HCT116 (cell line): Measurements from ENCODE around the gene AHCTF1. TPM values are rescaled to one million over a fixed set of nuclear protein-coding genes. Genes with fewer than 3 reads are reported as not detected.

Experiments used
- ATAC-seq: fragments of 200-7000 bp; cut with Tn5 transposase; 2 replicates; pipeline ENCODE4 v1.9.1; 2020; ENCODE audit warnings: mild to moderate bottlenecking, moderate library complexity
- BruUV-seq: library from RNA; stranded (reverse); fragments of 400-500 nt; replicated peaks from 2 replicates; lab custom pipeline; 2021; lab: Mats Ljungman, UMichigan
- CTCF ChIA-PET: fragments of 300-600 bp; sonication (Branson Sonifier 250); formaldehyde crosslinking; loops from one replicate; lab custom pipeline; 2021; ENCODE audit warnings: antibody characterized with exemption; lab: Charles Lee
- POLR2A ChIA-PET: fragments of 300-600, 350-600 bp; sonication (Branson Sonifier 250); formaldehyde crosslinking; loops from one replicate; lab custom pipeline; 2021; ENCODE audit warnings: antibody characterized with exemption; lab: Charles Lee
- RAD21 ChIA-PET, 2 experiments: fragments of 300-600 bp; sonication (Branson Sonifier 250); formaldehyde crosslinking; loops; one replicate each; lab custom pipeline; 2023; ENCODE audit warnings: low total read pairs in 2 of 2; ENCODE audit not compliant: uncharacterized antibody in 2 of 2, unreplicated experiment in 2 of 2, low non-redundant PET in 1 of 2; lab: Charles Lee
- DNase-seq: peaks from one replicate; pipeline ENCODE4 v3.0.0-alpha.2; 2010; ENCODE audit warnings: low read depth, low spot score
- H2AFZ ChIP-seq: fragments of 200-600 bp; shearing (Covaris generic), sonication (generic); 2 replicates; pipeline ENCODE4 v1.6.1; 2017; ENCODE audit warnings: low read depth, mixed run types, mixed read lengths, antibody characterized with exemption, low read length; ENCODE audit not compliant: poor library complexity, severe bottlenecking
- H3K27ac ChIP-seq: 2 replicates; pipeline ENCODE4 v1.5.1; 2012; ENCODE audit warnings: low read depth, low read length
- H3K27me3 ChIP-seq: fragments of 200-600 bp; sonication (generic); 2 replicates; pipeline ENCODE4 v1.6.1; 2016; ENCODE audit warnings: mixed run types, low read length, mixed read lengths; ENCODE audit not compliant: insufficient read depth
- H3K36me3 ChIP-seq, 2 experiments: fragments of 200-500 bp in 1 of 2; fragments of 200-600 bp in 1 of 2; sonication (Bioruptor generic) in 1 of 2; sonication (generic) in 1 of 2; 2 replicates each; pipeline versions ENCODE4 v1.5.1 to v1.6.1; 2014 to 2016; ENCODE audit warnings: low read length in 2 of 2, inconsistent platforms in 1 of 2, mixed read lengths in 1 of 2, mixed run types in 1 of 2; ENCODE audit not compliant: insufficient read depth in 2 of 2, control insufficient read depth in 1 of 2
- H3K4me1 ChIP-seq, 2 experiments: fragments of 200-600 bp in 1 of 2; sonication (generic) in 1 of 2; 2 replicates each; pipeline versions ENCODE4 v1.5.1 to v1.6.1; 2012 to 2017; ENCODE audit warnings: low read length in 2 of 2, inconsistent platforms in 1 of 2, mild to moderate bottlenecking in 1 of 2, mixed read lengths in 1 of 2, mixed run types in 1 of 2, moderate library complexity in 1 of 2; ENCODE audit not compliant: insufficient read depth in 2 of 2, control insufficient read depth in 1 of 2
- H3K4me2 ChIP-seq: fragments of 200-600 bp; sonication (generic); 2 replicates; pipeline ENCODE4 v1.6.1; 2017; ENCODE audit warnings: mixed run types, low read length, mixed read lengths
- H3K4me3 ChIP-seq, 2 experiments: fragments of 200-600 bp in 1 of 2; sonication (generic) in 1 of 2; replicated peaks in 1 of 2; 2 replicates each; pipeline ENCODE4 v1.5.1; 2011 to 2016; ENCODE audit warnings: low read length in 2 of 2, control low read depth in 1 of 2, low read depth in 1 of 2, mild to moderate bottlenecking in 1 of 2, mixed read lengths in 1 of 2, mixed run types in 1 of 2
- H3K79me2 ChIP-seq: fragments of 200-600 bp; sonication (generic); 2 replicates; pipeline ENCODE4 v1.6.1; 2017; ENCODE audit warnings: mild to moderate bottlenecking, mixed run types, low read length, moderate library complexity, mixed read lengths; ENCODE audit not compliant: insufficient read depth
- H3K9ac ChIP-seq: fragments of 200-600 bp; sonication (generic); 2 replicates; pipeline ENCODE4 v1.6.1; 2016; ENCODE audit warnings: low read length, mixed read lengths
- H3K9me2 ChIP-seq: fragments of 200-600 bp; sonication (generic), shearing (Covaris generic); 2 replicates; pipeline ENCODE4 v1.6.1; 2017; ENCODE audit warnings: mixed run types, mild to moderate bottlenecking, moderate library complexity; ENCODE audit not compliant: insufficient read depth
- H3K9me3 ChIP-seq, 2 experiments: fragments of 200-500 bp in 1 of 2; fragments of 200-600 bp in 1 of 2; sonication (Bioruptor generic) in 1 of 2; sonication (generic) in 1 of 2; 2 replicates each; pipeline ENCODE4 v1.6.1; 2014 to 2017; ENCODE audit warnings: low read length in 2 of 2, mixed read lengths in 2 of 2, inconsistent platforms in 1 of 2, low read depth in 1 of 2, mild to moderate bottlenecking in 1 of 2, mixed run types in 1 of 2, moderate library complexity in 1 of 2; ENCODE audit not compliant: control insufficient read depth in 1 of 2, insufficient read depth in 1 of 2
- H4K20me1 ChIP-seq: fragments of 200-600 bp; sonication (generic), shearing (Covaris generic); 2 replicates; pipeline ENCODE4 v1.6.1; 2017; ENCODE audit warnings: mixed run types, mild to moderate bottlenecking, moderate library complexity; ENCODE audit not compliant: insufficient read depth
- ELF1 ChIP-seq: IDR thresholded peaks from 2 replicates; pipeline ENCODE4 v1.6.1; 2012; ENCODE audit warnings: low read depth, borderline replicate concordance
- EZH2phosphoT487 ChIP-seq: fragments of 200-600 bp; IDR thresholded peaks from 2 replicates; pipeline ENCODE4 v1.6.1; 2018; ENCODE audit warnings: antibody characterized with exemption, borderline replicate concordance
- POLR2AphosphoS5 ChIP-seq: IDR thresholded peaks from 2 replicates; pipeline ENCODE4 v1.6.1; 2011; ENCODE audit warnings: mild to moderate bottlenecking, low read depth, low read length, moderate library complexity
- RAD21 ChIP-seq: IDR thresholded peaks from 2 replicates; pipeline ENCODE4 v1.6.1; 2012; ENCODE audit warnings: low read depth, mild to moderate bottlenecking
- SIN3A ChIP-seq: IDR thresholded peaks from 2 replicates; pipeline ENCODE4 v1.6.1; 2012; ENCODE audit warnings: low read depth
- SP1 ChIP-seq: IDR thresholded peaks from 2 replicates; pipeline ENCODE4 v1.6.1; 2012; ENCODE audit warnings: low read depth
- TCF7L2 ChIP-seq: IDR thresholded peaks from 2 replicates; pipeline ENCODE4 v1.7.0; 2011; ENCODE audit warnings: borderline replicate concordance, inconsistent platforms; ENCODE audit not compliant: insufficient read depth, insufficient read length; ENCODE audit errors: extremely low read depth
- YY1 ChIP-seq: IDR thresholded peaks from 2 replicates; pipeline ENCODE4 v1.6.1; 2011; ENCODE audit warnings: low read length, low read depth, moderate library complexity, mild to moderate bottlenecking; ENCODE audit not compliant: insufficient replicate concordance; ENCODE audit errors: extremely low read depth
- ZFX ChIP-seq: fragments of 450-650 bp; IDR thresholded peaks from 2 replicates; pipeline ENCODE4 v1.6.1; 2017
- intact Hi-C: fragments of 100-400 bp; cut with micrococcal nuclease; formaldehyde crosslinking; loops from 2 replicates; pipeline ENCODE4 v1.10.0; 2022
- total RNA-seq: library from RNA; stranded (reverse); gene quantifications from one replicate; pipeline ENCODE4 v1.2.1, GENCODE V29; 2021; ENCODE audit not compliant: unreplicated experiment
- TF ChIP-seq, protein P1 (sequence below), 3 experiments: fragments of 200-600 bp in 1 of 3; sonication (generic) in 1 of 3; IDR thresholded peaks in 2 of 3; conservative IDR thresholded peaks in 1 of 3; 2 replicates each; pipeline ENCODE4 v1.5.1; 2012 to 2017; ENCODE audit warnings: low read depth in 2 of 3, low read length in 2 of 3, antibody characterized with exemption in 1 of 3, borderline replicate concordance in 1 of 3, control low read depth in 1 of 3, mild to moderate bottlenecking in 1 of 3, mixed read lengths in 1 of 3, mixed run types in 1 of 3, moderate library complexity in 1 of 3; ENCODE audit not compliant: insufficient read depth in 1 of 3

AHCTF1 gene
- total RNA-seq, 1 experiment from 2014 or later, result 56.2 TPM

DNA sequence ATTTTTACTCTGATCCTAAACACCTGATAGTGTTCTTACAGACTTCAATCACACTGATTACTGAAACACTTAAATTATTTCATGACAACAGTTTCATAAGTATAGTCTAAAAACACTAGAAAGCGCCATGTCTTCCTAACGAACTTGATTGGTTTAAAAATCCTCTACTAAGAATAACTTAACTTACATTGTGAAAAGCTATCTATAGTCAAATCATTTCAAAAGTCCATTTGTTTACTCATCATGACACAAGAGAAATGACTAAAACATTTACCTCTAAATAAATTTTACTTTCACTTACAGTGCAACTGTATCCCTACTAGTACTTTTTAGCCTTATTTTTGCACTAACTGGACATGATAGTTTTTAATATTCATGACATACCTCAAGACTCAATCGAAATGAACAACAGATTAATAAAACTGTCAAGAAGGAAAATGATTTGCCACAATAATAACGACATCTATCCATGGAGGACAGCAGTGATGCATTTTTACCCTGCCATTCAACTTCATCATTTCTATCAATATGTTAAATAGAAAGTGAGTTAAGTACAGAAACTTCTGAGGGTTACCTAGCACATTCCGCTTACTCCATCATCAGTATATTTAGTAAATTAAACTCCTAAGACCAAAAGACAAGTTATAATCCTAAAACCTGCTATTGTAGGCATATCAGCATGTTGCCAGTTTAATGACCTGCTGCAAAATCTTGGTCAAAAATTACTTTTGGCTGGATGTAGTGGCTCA, 38.4 kb downstream of the AHCTF1 start:
- Histone ChIP-seq H3K9ac (no peak overlapping the region), H3K9me3 (no peaks in the 10 kb centered on the region), H3K27ac (no peak overlapping the region), H3K4me3 (no peak overlapping the region), H3K27me3 (no peaks in the 10 kb centered on the region), H3K9me2 (no peaks in the 10 kb centered on the region), H3K36me3 (peaks cover 34 to 72% of the 10 kb centered on the region in 2 experiments), H3K4me2 (no peak overlapping the region), H4K20me1 (peaks cover 10% of the 10 kb centered on the region), H3K79me2 (peaks cover 77% of the 10 kb centered on the region), H2AFZ (no peak overlapping the region), H3K4me1 (no peaks in the 10 kb centered on the region)
- RAD21 ChIA-PET, result no interaction called here
- TF ChIP-seq SIN3A, result no peak
- TF ChIP-seq SP1, result no peak
- TF ChIP-seq TCF7L2, result no peak
- DNase-seq (no peak), ATAC-seq (no peak)
- intact Hi-C loops, result no loop called here
- POLR2A ChIA-PET, result no interaction called here
- CTCF ChIA-PET, result no interaction called here
- BruUV-seq, result no TSS peak

DNA sequence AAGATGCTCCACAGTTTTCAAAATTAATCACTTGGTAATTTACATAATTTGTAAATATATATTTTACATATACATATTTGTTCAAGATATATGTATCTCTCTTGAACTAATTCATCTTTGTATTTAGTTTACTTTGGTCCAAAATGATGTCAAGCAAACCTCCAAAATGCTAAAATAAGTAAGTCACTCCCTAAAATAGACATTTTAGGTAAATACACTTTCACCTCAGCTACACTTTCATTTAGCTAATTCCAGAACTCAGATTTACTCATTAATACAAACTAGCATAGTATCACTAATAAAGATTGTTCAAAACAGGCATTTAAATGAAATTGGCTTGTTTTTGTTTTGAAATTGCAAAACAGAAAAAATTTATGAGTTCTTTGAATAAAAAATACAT, 40.6 kb downstream of the AHCTF1 start:
- Histone ChIP-seq H3K4me2 (no peak overlapping the region), H3K9ac (no peak overlapping the region), H3K79me2 (peaks cover 55% of the 10 kb centered on the region), H3K27me3 (no peaks in the 10 kb centered on the region), H3K9me2 (no peaks in the 10 kb centered on the region), H2AFZ (no peak overlapping the region), H3K4me1 (no peaks in the 10 kb centered on the region), H4K20me1 (peaks cover 8% of the 10 kb centered on the region), H3K4me3 (no peak overlapping the region), H3K27ac (no peak overlapping the region), H3K36me3 (peaks cover 38 to 72% of the 10 kb centered on the region in 2 experiments), H3K9me3 (no peaks in the 10 kb centered on the region)
- no TSS peak for BruUV-seq
- no peak for DNase-seq
- ChIA-PET POLR2A (no interaction called here), RAD21 (no interaction called here), CTCF (no interaction called here)
- intact Hi-C loops, result no loop called here
- no peak for ATAC-seq
- TF ChIP-seq, protein P1, sequence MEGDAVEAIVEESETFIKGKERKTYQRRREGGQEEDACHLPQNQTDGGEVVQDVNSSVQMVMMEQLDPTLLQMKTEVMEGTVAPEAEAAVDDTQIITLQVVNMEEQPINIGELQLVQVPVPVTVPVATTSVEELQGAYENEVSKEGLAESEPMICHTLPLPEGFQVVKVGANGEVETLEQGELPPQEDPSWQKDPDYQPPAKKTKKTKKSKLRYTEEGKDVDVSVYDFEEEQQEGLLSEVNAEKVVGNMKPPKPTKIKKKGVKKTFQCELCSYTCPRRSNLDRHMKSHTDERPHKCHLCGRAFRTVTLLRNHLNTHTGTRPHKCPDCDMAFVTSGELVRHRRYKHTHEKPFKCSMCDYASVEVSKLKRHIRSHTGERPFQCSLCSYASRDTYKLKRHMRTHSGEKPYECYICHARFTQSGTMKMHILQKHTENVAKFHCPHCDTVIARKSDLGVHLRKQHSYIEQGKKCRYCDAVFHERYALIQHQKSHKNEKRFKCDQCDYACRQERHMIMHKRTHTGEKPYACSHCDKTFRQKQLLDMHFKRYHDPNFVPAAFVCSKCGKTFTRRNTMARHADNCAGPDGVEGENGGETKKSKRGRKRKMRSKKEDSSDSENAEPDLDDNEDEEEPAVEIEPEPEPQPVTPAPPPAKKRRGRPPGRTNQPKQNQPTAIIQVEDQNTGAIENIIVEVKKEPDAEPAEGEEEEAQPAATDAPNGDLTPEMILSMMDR (IDR thresholded peaks at IDR 0.05 in 2 of 3, conservative IDR thresholded peaks at IDR 0.05 in 1 of 3; ENCODE audit: borderline replicate concordance in 1 of 3, insufficient read depth in 1 of 3, low read depth in 2 of 3, low read length in 2 of 3), result no peak
- TF ChIP-seq YY1 (no peak), EZH2phosphoT487 (no peak), RAD21 (no peak), ZFX (no peak), POLR2AphosphoS5 (no peak), ELF1 (no peak), SP1 (no peak)
